ENCODE measurements around the gene SRM.

- no peak for TF ChIP-seq CTCF (IDR thresholded peaks at IDR 0.05 in 8 of 11, conservative IDR thresholded peaks at IDR 0.05 in 3 of 11)
- no peak for TF ChIP-seq POLR2A (IDR thresholded peaks at IDR 0.05)
- TF ChIP-seq POLR2AphosphoS5 (IDR thresholded peaks at IDR 0.05) = no peak
These were observed 14.2 kb downstream of the SRM start for GRCh38 chr1:11045428-11046269.
